Fibroblast of lung (primary cell): ENCODE data around the gene KHK. TPM values are rescaled to one million over a fixed set of nuclear protein-coding genes. Genes with fewer than 3 reads are reported as not detected.

Experiments used
- DNase-seq, 2 donors: peaks; one replicate each; pipeline versions ENCODE4 v3.0.0 to v3.0.0-alpha.2; 2010; ENCODE audit warnings: low read depth in 2 of 2
- H2AFZ ChIP-seq: 2 replicates; pipeline ENCODE4 v1.5.1; 2012; ENCODE audit warnings: low read length, control low read depth, inconsistent platforms
- H3K27ac ChIP-seq: 2 replicates; pipeline ENCODE4 v1.5.1; 2011; ENCODE audit warnings: low read length, control low read depth; ENCODE audit not compliant: insufficient read depth
- H3K27me3 ChIP-seq: 2 replicates; pipeline ENCODE4 v1.5.1; 2011; ENCODE audit warnings: mild to moderate bottlenecking, low read length; ENCODE audit not compliant: control insufficient read depth, insufficient read depth
- H3K36me3 ChIP-seq: 2 replicates; pipeline ENCODE4 v1.5.1; 2011; ENCODE audit warnings: low read length; ENCODE audit not compliant: control insufficient read depth, insufficient read depth
- H3K4me1 ChIP-seq: 2 replicates; pipeline ENCODE4 v1.5.1; 2011; ENCODE audit warnings: low read length; ENCODE audit not compliant: control insufficient read depth, insufficient read depth; ENCODE audit errors: extremely low read depth
- H3K4me2 ChIP-seq: 2 replicates; pipeline ENCODE4 v1.5.1; 2011; ENCODE audit warnings: low read length, control low read depth; ENCODE audit not compliant: insufficient read depth; ENCODE audit errors: extremely low read depth
- H3K4me3 ChIP-seq, 4 experiments: fragments of 200-600 bp in 1 of 4; sonication (generic) in 1 of 4; replicated peaks in 1 of 4; 2 replicates each; pipeline ENCODE4 v1.5.1; 2011 to 2016; ENCODE audit warnings: low read length in 4 of 4, low read depth in 3 of 4, mild to moderate bottlenecking in 3 of 4, control low read depth in 2 of 4, inconsistent platforms in 1 of 4, mixed read lengths in 1 of 4; ENCODE audit not compliant: insufficient read depth in 1 of 4; ENCODE audit errors: control extremely low read depth in 1 of 4
- H3K79me2 ChIP-seq: 2 replicates; pipeline ENCODE4 v1.5.1; 2012; ENCODE audit warnings: mild to moderate bottlenecking, low read length, inconsistent platforms; ENCODE audit not compliant: control insufficient read depth, insufficient read depth
- H3K9ac ChIP-seq: 2 replicates; pipeline ENCODE4 v1.5.1; 2011; ENCODE audit warnings: mild to moderate bottlenecking, low read length, control low read depth; ENCODE audit not compliant: insufficient read depth
- H3K9me3 ChIP-seq: 2 replicates; pipeline ENCODE4 v1.5.1; 2012; ENCODE audit warnings: low read depth, low read length; ENCODE audit not compliant: control insufficient read depth, insufficient read depth
- H4K20me1 ChIP-seq: 2 replicates; pipeline ENCODE4 v1.5.1; 2011; ENCODE audit warnings: low read length; ENCODE audit not compliant: control insufficient read depth, insufficient read depth; ENCODE audit errors: extremely low read depth
- CTCF ChIP-seq, 2 donors: IDR thresholded peaks in 1 of 2; conservative IDR thresholded peaks in 1 of 2; 1 replicate in 1 of 2; 2 replicates in 1 of 2; pipeline ENCODE4 v1.5.1; 2011 to 2012; ENCODE audit warnings: low read length in 2 of 2, control low read depth in 1 of 2, inconsistent platforms in 1 of 2, low read depth in 1 of 2, mild to moderate bottlenecking in 1 of 2
- EZH2 ChIP-seq: IDR thresholded peaks from 2 replicates; pipeline ENCODE4 v1.5.1; 2012; ENCODE audit warnings: low read length, control low read depth, mild to moderate bottlenecking; ENCODE audit errors: missing control alignments
- polyA plus RNA-seq, 2 donors: library from polyadenylated mRNA; depleted of rRNA in 1 of 2; stranded (reverse) in 1 of 2; unstranded in 1 of 2; fragments of >200 nt; gene quantifications; 2 replicates each; pipeline ENCODE4 v1.2.1, GENCODE V29; 2011 to 2012; ENCODE audit warnings: missing spikeins in 1 of 2
- total RNA-seq: library from RNA; depleted of rRNA; stranded (reverse); fragments of >200 nt; gene quantifications from 2 replicates; pipeline ENCODE4 v1.2.1, GENCODE V29; 2014

The KHK gene
- total and polyA plus RNA-seq, 2 donors (not counting 1 experiment from before 2014, with no cell fraction given) = 0.17 to 1.3 TPM

- TF ChIP-seq CTCF (conservative IDR thresholded peaks at IDR 0.05 in 1 of 2, IDR thresholded peaks at IDR 0.05 in 1 of 2; ENCODE audit: low read depth in 1 of 2, low read length in 2 of 2) = no peak
- TF ChIP-seq EZH2 = no peak
- Histone ChIP-seq H2AFZ (no peak overlapping the region), H4K20me1 (no peaks in the 10 kb centered on the region)
Measured at GRCh38 chr2:27065128-27065527, 21.4 kb upstream of the KHK start.

GRCh38 chr2:27067385-27067784 lies 19.2 kb upstream of the KHK start:
- no peak overlapping the region for H3K9ac ChIP-seq
- no peaks in the 10 kb centered on the region for H4K20me1 ChIP-seq
- no peak overlapping the region for H2AFZ ChIP-seq
- no peaks in the 10 kb centered on the region for H3K27me3 ChIP-seq
- peaks cover 26% of the 10 kb centered on the region for H3K36me3 ChIP-seq
- no peak overlapping the region for H3K27ac ChIP-seq
- H3K79me2 ChIP-seq = peaks cover 40% of the 10 kb centered on the region
- no peak for DNase-seq
- peaks cover 9% of the 10 kb centered on the region for H3K4me1 ChIP-seq
- no peak overlapping the region for H3K4me3 ChIP-seq
- TF ChIP-seq EZH2 = no peak
- no peak overlapping the region for H3K4me2 ChIP-seq
- H3K9me3 ChIP-seq = no peaks in the 10 kb centered on the region

More at GRCh38 chr2:27065128-27065527, 21.4 kb upstream of the KHK start:
- DNase-seq = no peak
- Histone ChIP-seq H3K4me1 (peaks cover 5% of the 10 kb centered on the region), H3K4me2 (no peak overlapping the region), H3K9ac (no peak overlapping the region), H3K27ac (no peak overlapping the region), H3K27me3 (no peaks in the 10 kb centered on the region), H3K36me3 (peaks cover 28% of the 10 kb centered on the region), H3K4me3 (no peak overlapping the region), H3K9me3 (no peaks in the 10 kb centered on the region), H3K79me2 (peaks cover 28% of the 10 kb centered on the region)

DNA sequence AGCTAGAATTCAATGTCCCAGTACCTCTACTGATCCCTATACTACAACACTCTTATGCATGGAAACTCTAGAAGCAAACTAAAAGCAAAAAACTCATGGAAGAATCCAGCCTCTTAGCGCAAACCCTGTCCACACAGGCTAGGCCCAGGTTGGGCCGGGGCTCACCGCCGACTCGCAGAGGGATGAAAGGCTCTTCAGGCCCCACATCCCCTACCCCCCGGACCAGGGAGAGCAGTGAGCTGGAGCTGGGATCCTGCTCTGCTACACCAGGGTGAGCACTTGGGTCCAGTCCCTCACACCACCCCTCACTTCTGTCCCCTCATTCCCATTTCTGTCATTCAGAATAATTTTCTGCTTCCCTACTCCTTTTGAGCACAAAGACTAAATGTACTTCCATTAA lies 17.1 kb upstream of the KHK start:
- no peak for DNase-seq
- Histone ChIP-seq H3K4me1 (peaks cover 11% of the 10 kb centered on the region), H3K27me3 (no peaks in the 10 kb centered on the region), H4K20me1 (no peaks in the 10 kb centered on the region), H3K79me2 (peaks cover 40% of the 10 kb centered on the region), H3K9ac (no peak overlapping the region), H3K27ac (no peak overlapping the region), H3K4me2 (no peak overlapping the region), H3K36me3 (peaks cover 23% of the 10 kb centered on the region), H2AFZ (no peak overlapping the region), H3K9me3 (no peaks in the 10 kb centered on the region), H3K4me3 (peak overlapping the region in 1 of 4 experiments; percentile 100)
- TF ChIP-seq EZH2 (no peak), CTCF (conservative IDR thresholded peaks at IDR 0.05 in 1 of 2, IDR thresholded peaks at IDR 0.05 in 1 of 2; ENCODE audit: low read depth in 1 of 2, low read length in 2 of 2) (no peak)
